ENCODE results near the gene BAHD1.
"Not testable (repeated sequence)": the region's sequence is repeated elsewhere in the genome, so short reads cannot be mapped to it uniquely, and the experiment has no call there.

Gene BAHD1

DNA sequence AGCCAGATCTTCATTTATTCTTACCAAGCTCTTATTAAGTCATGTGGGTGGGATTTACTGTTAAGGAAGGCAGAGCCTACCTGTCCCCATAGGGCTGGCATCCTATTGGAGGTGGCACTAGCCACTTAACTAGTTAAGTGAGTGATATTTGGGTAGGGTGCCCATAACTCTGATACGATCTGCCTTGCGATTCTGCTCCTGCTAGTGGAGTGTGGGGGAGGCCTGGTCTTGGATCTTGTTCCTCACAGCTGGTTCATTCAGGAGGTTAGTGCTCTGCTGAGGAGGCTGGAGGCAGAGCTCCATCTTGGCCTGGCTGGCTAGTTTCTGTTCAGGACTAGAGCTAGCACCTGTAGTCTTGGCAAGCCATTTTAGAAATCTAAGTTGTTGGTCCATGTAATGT is 9.3 kb downstream of the BAHD1 start:
- Histone ChIP-seq H4K20me1 (ENCODE audit: insufficient read depth) (peaks cover 9% of the 10 kb centered on the region; the same call in 1 of the 2 replicates), H3K9ac (no peak overlapping the region), H2AFZ (ENCODE audit: low read depth) (no peak overlapping the region), H3K27ac (no peak overlapping the region), H3K79me2 (ENCODE audit: insufficient read depth, low read depth) (peaks cover 43% of the 10 kb centered on the region), H3K4me2 (no peak overlapping the region), H3K27me3 (ENCODE audit: insufficient read depth, low read depth) (no peaks in the 10 kb centered on the region), H3K4me1 (ENCODE audit: low read depth, poor library complexity, severe bottlenecking) (peaks cover 32% of the 10 kb centered on the region), H3K4me3 (IDR thresholded peaks at IDR 0.05; ENCODE audit: insufficient read depth, low read depth, low read length) (no peak overlapping the region), H3K36me3 (ENCODE audit: insufficient read depth) (no peaks in the 10 kb centered on the region)
- TF ChIP-seq CTCF (conservative IDR thresholded peaks at IDR 0.05; ENCODE audit: low read depth, low read length) = no peak

DNA sequence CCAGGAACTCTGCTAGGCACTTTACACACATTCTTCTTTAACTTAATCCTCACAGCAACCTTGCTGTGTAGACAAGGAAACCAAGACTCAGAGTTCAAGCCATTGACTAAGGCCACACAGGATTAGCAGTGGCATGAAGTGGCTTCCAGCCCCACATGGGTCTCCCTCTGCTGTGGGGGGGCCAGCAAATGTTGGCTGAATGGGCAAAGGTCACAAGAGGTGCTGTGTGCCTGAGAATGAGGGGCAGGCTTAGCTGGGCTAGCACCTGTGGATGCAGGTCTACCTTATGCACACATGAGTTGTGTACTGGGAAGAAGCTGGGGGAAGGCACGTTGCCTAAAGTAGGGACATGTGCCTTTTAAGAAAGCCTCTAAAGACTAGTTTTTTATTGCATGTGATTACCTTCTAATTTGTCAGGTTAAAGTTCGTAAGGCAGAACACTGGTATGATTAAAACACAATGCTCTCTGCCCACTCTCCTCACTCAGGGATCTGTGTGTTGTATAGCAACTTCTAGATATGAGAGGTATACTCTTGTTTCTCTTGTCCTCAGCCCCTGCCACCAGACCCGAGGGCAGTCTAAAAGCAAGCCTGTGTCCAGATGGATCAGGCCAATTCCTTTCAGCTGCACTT is 10.9 kb downstream of the BAHD1 start:
- Histone ChIP-seq H3K9ac (no peak overlapping the region), H3K4me3 (IDR thresholded peaks at IDR 0.05; ENCODE audit: insufficient read depth, low read depth, low read length) (no peak overlapping the region), H3K4me1 (ENCODE audit: low read depth, poor library complexity, severe bottlenecking) (peaks cover 32% of the 10 kb centered on the region), H3K79me2 (ENCODE audit: insufficient read depth, low read depth) (peaks cover 40% of the 10 kb centered on the region), H3K36me3 (ENCODE audit: insufficient read depth) (no peaks in the 10 kb centered on the region), H3K27ac (no peak overlapping the region), H2AFZ (ENCODE audit: low read depth) (no peak overlapping the region), H3K27me3 (ENCODE audit: insufficient read depth, low read depth) (no peaks in the 10 kb centered on the region), H4K20me1 (ENCODE audit: insufficient read depth) (peaks cover 9% of the 10 kb centered on the region; the same call in 1 of the 2 replicates), H3K4me2 (no peak overlapping the region)
- TF ChIP-seq CTCF (conservative IDR thresholded peaks at IDR 0.05; ENCODE audit: low read depth, low read length) = no peak

DNA sequence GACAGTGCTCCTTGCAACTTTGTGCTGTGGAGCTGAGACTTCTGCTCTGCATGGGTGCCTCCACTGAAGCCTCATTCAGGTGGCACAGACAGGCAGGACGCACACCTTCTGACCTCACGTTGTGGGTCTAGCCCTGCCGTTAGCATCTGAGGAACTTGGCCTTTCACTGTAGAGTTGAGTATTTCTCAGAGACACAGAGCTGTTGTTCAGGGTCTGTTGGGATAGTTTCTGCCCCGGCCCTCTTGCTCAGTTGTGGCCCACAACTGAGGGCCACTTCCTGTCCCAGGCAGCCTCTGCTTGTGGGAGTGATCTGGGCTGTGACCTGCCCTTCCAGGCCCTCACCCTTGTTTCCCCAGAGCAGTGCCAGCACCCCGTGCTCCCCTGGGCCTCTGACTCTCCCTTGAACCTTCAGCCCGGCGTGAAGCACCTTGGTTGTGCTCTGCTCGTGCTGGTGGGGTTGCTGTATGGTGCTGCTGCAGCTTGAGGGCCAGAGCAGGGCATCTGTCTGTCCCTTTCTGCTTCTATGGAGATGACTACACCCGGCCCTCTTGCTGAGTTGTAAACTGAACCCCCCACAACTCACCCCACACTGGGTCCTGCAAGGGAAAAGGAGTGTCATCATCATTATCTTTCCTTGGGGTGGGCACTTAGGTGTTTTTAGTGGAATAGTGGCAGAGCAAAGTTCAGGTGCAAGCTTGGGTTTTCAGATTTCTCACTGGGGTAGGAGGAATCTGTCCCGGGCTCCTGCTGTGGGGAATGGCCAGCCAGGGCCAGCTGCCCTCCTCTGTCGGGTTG is 11.7 kb downstream of the BAHD1 start:
- Histone ChIP-seq H3K79me2 (ENCODE audit: insufficient read depth, low read depth) (peaks cover 34% of the 10 kb centered on the region), H3K4me2 (no peak overlapping the region), H3K27ac (no peak overlapping the region), H3K36me3 (ENCODE audit: insufficient read depth) (no peaks in the 10 kb centered on the region), H4K20me1 (ENCODE audit: insufficient read depth) (peaks cover 9% of the 10 kb centered on the region; the same call in 1 of the 2 replicates), H3K27me3 (ENCODE audit: insufficient read depth, low read depth) (no peaks in the 10 kb centered on the region), H3K9ac (no peak overlapping the region), H3K4me3 (IDR thresholded peaks at IDR 0.05; ENCODE audit: insufficient read depth, low read depth, low read length) (no peak overlapping the region), H3K4me1 (ENCODE audit: low read depth, poor library complexity, severe bottlenecking) (peaks cover 32% of the 10 kb centered on the region), H2AFZ (ENCODE audit: low read depth) (no peak overlapping the region)
- TF ChIP-seq CTCF (conservative IDR thresholded peaks at IDR 0.05; ENCODE audit: low read depth, low read length) = no peak

- H3K27ac ChIP-seq; H3K9ac ChIP-seq; H4K20me1 ChIP-seq (ENCODE audit: insufficient read depth); H3K27me3 ChIP-seq (ENCODE audit: insufficient read depth, low read depth); H3K4me3 ChIP-seq (IDR thresholded peaks at IDR 0.05; ENCODE audit: insufficient read depth, low read depth, low read length); H2AFZ ChIP-seq (ENCODE audit: low read depth); H3K36me3 ChIP-seq (ENCODE audit: insufficient read depth); H3K4me2 ChIP-seq: not testable (repeated sequence)
- peaks cover 32% of the 10 kb centered on the region for H3K4me1 ChIP-seq (ENCODE audit: low read depth, poor library complexity, severe bottlenecking)
- peaks cover 34% of the 10 kb centered on the region for H3K79me2 ChIP-seq (ENCODE audit: insufficient read depth, low read depth)
Measured at GRCh38 chr15:40453941-40454340, 13.2 kb downstream of the BAHD1 start.
